K562 (cell line): ENCODE measurements around the gene LACTBL1. TPM values are rescaled to one million over a fixed set of nuclear protein-coding genes. Genes with fewer than 3 reads are reported as not detected.

Experiments used
- ATAC-seq: fragments of 200-7000 bp; cut with Tn5 transposase; 3 replicates; pipeline ENCODE4 v1.9.1; 2020; ENCODE audit warnings: moderate library complexity
- BruUV-seq: library from RNA; stranded (reverse); fragments of 400-500 nt; replicated peaks from 2 replicates; lab custom pipeline; 2021; lab: Mats Ljungman, UMichigan
- CTCF ChIA-PET: fragments of 300-600 bp; formaldehyde crosslinking; extraction: SDS; loops from one replicate; lab custom pipeline; 2021; ENCODE audit warnings: low intra/inter-chr PET ratio; lab: Yijun Ruan, JAX
- POLR2A ChIA-PET: fragments of 300-600, 350-650 bp; sonication (Branson Sonifier 250); formaldehyde crosslinking; extraction: SDS; loops from one replicate; lab custom pipeline; 2021; ENCODE audit warnings: antibody characterized with exemption, inconsistent platforms; lab: Yijun Ruan, JAX
- DNase-seq, 4 experiments: peaks; one replicate each; pipeline versions ENCODE4 v3.0.0 to v3.0.0-alpha.2; 2011 to 2018; ENCODE audit warnings: low spot score in 3 of 4, mixed read lengths in 3 of 4; ENCODE audit errors: extremely low read depth in 1 of 4
- FAIRE-seq: peaks from 2 replicates; lab custom pipeline; 2011; peaks lifted over from hg19 to GRCh38; lab: Jason Lieb, UNC
- H2AFZ ChIP-seq: 2 replicates; pipeline ENCODE4 v1.6.0; 2011; ENCODE audit warnings: low read depth, low read length, control low read depth, inconsistent platforms
- H3K27ac ChIP-seq: fragments of 200-600 bp; 3 replicates; pipeline ENCODE4 v1.8.0; 2011; ENCODE audit warnings: low read depth, mild to moderate bottlenecking, control low read depth, inconsistent platforms, low read length, moderate library complexity, mixed read lengths; ENCODE audit errors: extremely low read depth
- H3K27me3 ChIP-seq, 2 experiments: fragments of 300-600 bp in 1 of 2; 2 replicates in 1 of 2; 3 replicates in 1 of 2; pipeline versions ENCODE4 v1.6.0 to v1.8.0; 2011; ENCODE audit warnings: inconsistent platforms in 2 of 2, low read length in 2 of 2, mild to moderate bottlenecking in 1 of 2, mixed read lengths in 1 of 2, moderate library complexity in 1 of 2; ENCODE audit not compliant: control insufficient read depth in 2 of 2, insufficient read depth in 2 of 2
- H3K36me3 ChIP-seq: fragments of 300-600 bp; 3 replicates; pipeline ENCODE4 v1.8.0; 2011; ENCODE audit warnings: mild to moderate bottlenecking, low read length, inconsistent platforms; ENCODE audit not compliant: control insufficient read depth, insufficient read depth
- H3K4me1 ChIP-seq, 2 experiments: fragments of 200-600 bp in 1 of 2; replicated peaks in 1 of 2; 2 replicates in 1 of 2; 3 replicates in 1 of 2; pipeline versions ENCODE4 v1.5.1 to v1.8.0; 2011; ENCODE audit warnings: inconsistent platforms in 2 of 2, low read length in 2 of 2, mild to moderate bottlenecking in 1 of 2, mixed read lengths in 1 of 2, moderate library complexity in 1 of 2; ENCODE audit not compliant: control insufficient read depth in 2 of 2, insufficient read depth in 2 of 2
- H3K4me2 ChIP-seq: 2 replicates; pipeline ENCODE4 v1.6.1; 2011; ENCODE audit warnings: low read length, control low read depth, inconsistent platforms, mixed read lengths; ENCODE audit not compliant: insufficient read depth
- H3K4me3 ChIP-seq: fragments of 200-600 bp; sonication (generic), shearing (Covaris generic); 2 replicates; pipeline ENCODE4 v1.5.1; 2016; ENCODE audit warnings: control low read depth, inconsistent platforms
- H3K79me2 ChIP-seq: fragments of 200-600 bp; 3 replicates; pipeline ENCODE4 v1.8.0; 2011; ENCODE audit warnings: low read length, inconsistent platforms; ENCODE audit not compliant: control insufficient read depth, insufficient read depth
- H3K9ac ChIP-seq, 2 experiments: 2 replicates each; pipeline versions ENCODE4 v1.6.0 to v1.6.1; 2011; ENCODE audit warnings: low read depth in 2 of 2, low read length in 2 of 2, control low read depth in 1 of 2, inconsistent platforms in 1 of 2, mild to moderate bottlenecking in 1 of 2, mixed read lengths in 1 of 2; ENCODE audit not compliant: insufficient read depth in 1 of 2
- H3K9me1 ChIP-seq: one replicate; pipeline ENCODE4 v1.6.0; 2011; ENCODE audit warnings: inconsistent platforms, mild to moderate bottlenecking, low read length, moderate library complexity; ENCODE audit not compliant: control insufficient read depth, insufficient read depth
- H3K9me3 ChIP-seq: replicated peaks from 2 replicates; pipeline ENCODE4 v1.5.1; 2011; ENCODE audit warnings: low read depth, low read length, inconsistent platforms; ENCODE audit not compliant: control insufficient read depth, insufficient read depth
- H4K20me1 ChIP-seq: replicated peaks from 2 replicates; pipeline ENCODE4 v1.6.1; 2011; ENCODE audit warnings: low read length, inconsistent platforms, mixed read lengths; ENCODE audit not compliant: control insufficient read depth, insufficient read depth
- ARNT ChIP-seq, 2 experiments: fragments of 450-650 bp; IDR thresholded peaks; 2 replicates each; pipeline ENCODE4 v1.6.1; 2016; ENCODE audit warnings: mild to moderate bottlenecking in 1 of 2
- C11orf30 ChIP-seq: fragments of 450-650 bp; IDR thresholded peaks from 2 replicates; pipeline ENCODE4 v1.6.1; 2016; ENCODE audit warnings: low read depth, mild to moderate bottlenecking
- CBFA2T3 ChIP-seq: fragments of 450-650 bp; IDR thresholded peaks from 2 replicates; pipeline ENCODE4 v1.6.1; 2017
- MYBL2 ChIP-seq, 2 experiments: fragments of 450-650 bp in 1 of 2; sonication (generic) in 1 of 2; formaldehyde crosslinking in 1 of 2; IDR thresholded peaks; 2 replicates each; pipeline versions ENCODE4 v1.6.1 to v1.8.1; 2017 to 2022; ENCODE audit warnings: borderline replicate concordance in 1 of 2, inconsistent platforms in 1 of 2, low read depth in 1 of 2, mild to moderate bottlenecking in 1 of 2, missing genetic modification reagents in 1 of 2, moderate library complexity in 1 of 2
- PHTF2 ChIP-seq: fragments of 250-450 bp; sonication (Bioruptor Pico); IDR thresholded peaks from 2 replicates; pipeline ENCODE4 v1.5.0; 2021; ENCODE audit warnings: mild to moderate bottlenecking
- SMARCA4 ChIP-seq: fragments of 450-650 bp; IDR thresholded peaks from 2 replicates; pipeline ENCODE4 v1.6.1; 2016
- SP1 ChIP-seq: sonication (generic); formaldehyde crosslinking; IDR thresholded peaks from 2 replicates; pipeline ENCODE4 v1.8.1; 2022; ENCODE audit warnings: mild to moderate bottlenecking, missing genetic modification reagents
- TRIM25 ChIP-seq: fragments of 450-650 bp; IDR thresholded peaks from 2 replicates; pipeline ENCODE4 v1.7.0; 2016; ENCODE audit warnings: borderline replicate concordance
- ZNF165 ChIP-seq: fragments of 250-450 bp; sonication (Bioruptor Pico); IDR thresholded peaks from 2 replicates; pipeline ENCODE4 v1.4.0; 2020; ENCODE audit warnings: borderline replicate concordance
- ZNF232 ChIP-seq: sonication (generic); formaldehyde crosslinking; IDR thresholded peaks from 2 replicates; pipeline ENCODE4 v1.8.0; 2022; ENCODE audit warnings: mild to moderate bottlenecking, missing genetic modification reagents
- ZSCAN32 ChIP-seq: fragments of 450-650 bp; formaldehyde crosslinking; IDR thresholded peaks from 2 replicates; pipeline ENCODE4 v1.4.0; 2020; ENCODE audit warnings: mild to moderate bottlenecking, moderate library complexity
- WGBS: fragments of 100-300 bp; shearing (Covaris generic); methylation state at CpG from one replicate; pipeline ENCODE4 v1.1.6; 2016; ENCODE audit warnings: low coverage, mixed read lengths; ENCODE audit not compliant: insufficient coverage; ENCODE audit errors: missing lambda C conversion rate; 5-methylcytosine and 5-hydroxymethylcytosine counted together
- in situ Hi-C: fragments of 300-500 bp; cut with MboI; formaldehyde crosslinking; loops from 4 replicates; pipeline ENCODE4 v1.15.0; 2018; ENCODE audit warnings: inconsistent platforms, mixed read lengths
- intact Hi-C: fragments of 100-400 bp; cut with micrococcal nuclease; formaldehyde crosslinking; loops from 2 replicates; pipeline ENCODE4 v1.14.2; 2022
- polyA plus RNA-seq, 8 experiments: library from polyadenylated mRNA; depleted of rRNA in 4 of 8; stranded (reverse) in 5 of 8; unstranded in 3 of 8; fragments of >200 nt; fragmentation: Nextera tagmentation in 2 of 8; fragmentation: Illumina TruSeq in 1 of 8; extraction: Ambion mirVana in 2 of 8; extraction: Trizol in 1 of 8; gene quantifications; 2 replicates each; pipeline versions ENCODE4 v1.2.1 to v1.2.3, GENCODE V29; 2011 to 2014; ENCODE audit warnings: inconsistent platforms in 1 of 8, missing spikeins in 1 of 8
- total RNA-seq, 7 experiments: library from RNA; depleted of rRNA in 6 of 7; stranded (reverse); fragments of >200 nt in 6 of 7; fragmentation: Illumina TruSeq in 2 of 7; extraction: Trizol in 2 of 7; gene quantifications; 2 replicates each; pipeline versions ENCODE4 v1.2.1 to v1.2.3, GENCODE V29; 2011 to 2021; ENCODE audit warnings: low replicate concordance in 1 of 7

Gene LACTBL1
- total and polyA plus RNA-seq, 9 of the 15 experiments (the other 6 are each of a cell fraction or from before 2014, with no cell fraction given), result not detected

- intact Hi-C loops (no loop called here), in situ Hi-C loops (no loop called here)
- no peaks in the 10 kb centered on the region; the same call in none of the 2 replicates for H4K20me1 ChIP-seq
- ATAC-seq, result no peak
- no peak for FAIRE-seq
- no peaks in the 10 kb centered on the region for H3K79me2 ChIP-seq
- BruUV-seq, result no TSS peak
- peaks cover 0 to 12% of the 10 kb centered on the region in 2 experiments; a peak in 1 of 5 replicates for H3K4me1 ChIP-seq
- TF ChIP-seq C11orf30 (0 out of 2 replicates have a peak, but pooled peaks have one; percentile 9), ZNF232 (CRISPR knock-in tag) (no peak)
- H3K9me1 ChIP-seq, result no peaks in the 10 kb centered on the region
- no peaks in the 10 kb centered on the region for H3K36me3 ChIP-seq
- peaks cover 17 to 66% of the 10 kb centered on the region in 2 experiments; a peak in 4 of 5 replicates for H3K27me3 ChIP-seq
- WGBS, result 2% methylated on average over 3 of the region's 3 CpGs
- H3K27ac ChIP-seq, result no peak overlapping the region
- H2AFZ ChIP-seq, result no peak overlapping the region
- DNase-seq, result no peak
- H3K4me3 ChIP-seq, result no peak overlapping the region
- no peak overlapping the region for H3K4me2 ChIP-seq
- no peak overlapping the region for H3K9ac ChIP-seq
- H3K9me3 ChIP-seq, result no peaks in the 10 kb centered on the region
- ChIA-PET CTCF (no interaction called here), POLR2A (no interaction called here)
Observed at GRCh38 chr1:22957066-22957465, 15.6 kb downstream of the LACTBL1 start.

- WGBS, result 1% methylated on average over 7 of the region's 7 CpGs
- peaks cover 15 to 59% of the 10 kb centered on the region in 2 experiments; a peak in 4 of 5 replicates for H3K27me3 ChIP-seq
- no peak for FAIRE-seq
- DNase-seq, result no peak
- no peaks in the 10 kb centered on the region for H3K79me2 ChIP-seq
- H4K20me1 ChIP-seq, result no peaks in the 10 kb centered on the region; the same call in none of the 2 replicates
- no TSS peak for BruUV-seq
- H3K9ac ChIP-seq, result no peak overlapping the region; a peak in 1 of 4 replicates
- H3K4me3 ChIP-seq, result no peak overlapping the region
- H2AFZ ChIP-seq, result no peak overlapping the region
- POLR2A ChIA-PET, result no interaction called here
- no peaks in the 10 kb centered on the region for H3K9me1 ChIP-seq
- intact Hi-C loops (no loop called here), in situ Hi-C loops (no loop called here)
- H3K36me3 ChIP-seq, result no peaks in the 10 kb centered on the region
- H3K9me3 ChIP-seq, result no peaks in the 10 kb centered on the region
- ATAC-seq, result no peak
- H3K4me2 ChIP-seq, result no peak overlapping the region
- TF ChIP-seq ARNT (IDR thresholded peaks at IDR 0.05), result no peak
- TF ChIP-seq CBFA2T3, result no peak
- no peak for TF ChIP-seq SMARCA4
- no peak for TF ChIP-seq ZSCAN32 (CRISPR knock-in tag)
- TF ChIP-seq MYBL2 (IDR thresholded peaks at IDR 0.05; ENCODE audit: low read depth), result no peak
- TF ChIP-seq MYBL2 (CRISPR knock-in tag; IDR thresholded peaks at IDR 0.05; ENCODE audit: borderline replicate concordance), result no peak
- no peak for TF ChIP-seq PHTF2 (CRISPR knock-in tag)
- TF ChIP-seq TRIM25, result no peak
- TF ChIP-seq SP1 (CRISPR knock-in tag), result no peak
- no peak for TF ChIP-seq ZNF165 (CRISPR knock-in tag)
- H3K4me1 ChIP-seq, result peaks cover 0 to 12% of the 10 kb centered on the region in 2 experiments; a peak in 1 of 5 replicates
- CTCF ChIA-PET, result interaction anchor here (0.6 kb wide), 1 partner anchor 336 kb away, joined by 3 read pairs; no protein-coding TSS in a partner anchor
- no peak overlapping the region for H3K27ac ChIP-seq
Observed at GRCh38 chr1:22955146-22955545, 17.5 kb downstream of the LACTBL1 start.
